MG63 (cell line): ENCODE measurements around the gene HPD. TPM values are rescaled to one million over a fixed set of nuclear protein-coding genes. Genes with fewer than 3 reads are reported as not detected.

Source experiments
- DNase-seq: peaks from one replicate; pipeline ENCODE4 v3.0.0-alpha.2; 2020
- H3K27me3 ChIP-seq: fragments of 250-450 bp; sonication (Bioruptor Pico); 2 replicates; pipeline ENCODE4 v1.5.1; 2020; ENCODE audit warnings: mild to moderate bottlenecking, moderate library complexity
- H3K36me3 ChIP-seq: fragments of 250-450 bp; sonication (Bioruptor Pico); 2 replicates; pipeline ENCODE4 v1.5.1; 2020; ENCODE audit warnings: mild to moderate bottlenecking, moderate library complexity
- H3K4me3 ChIP-seq: fragments of 250-450 bp; sonication (Bioruptor Pico); 2 replicates; pipeline ENCODE4 v1.5.1; 2020; ENCODE audit warnings: mild to moderate bottlenecking, moderate library complexity
- H3K9me3 ChIP-seq: fragments of 250-450 bp; sonication (Bioruptor Pico); 2 replicates; pipeline ENCODE4 v1.5.1; 2020; ENCODE audit warnings: mild to moderate bottlenecking, moderate library complexity
- total RNA-seq: library from RNA; depleted of rRNA; stranded (reverse); fragments of >200 nt; shearing (Covaris generic); gene quantifications from 2 replicates; pipeline ENCODE4 v1.2.3, GENCODE V29; 2014; ENCODE audit warnings: low replicate concordance

Gene HPD
- total RNA-seq, 1 experiment from 2014 or later: 0.56 TPM

- no peaks in the 10 kb centered on the region for H3K27me3 ChIP-seq
- no peak overlapping the region for H3K4me3 ChIP-seq
- no peaks in the 10 kb centered on the region for H3K9me3 ChIP-seq
- H3K36me3 ChIP-seq: peaks cover 62% of the 10 kb centered on the region
- no peak for DNase-seq
Measured at GRCh38 chr12:121823101-121823726, 35.4 kb downstream of the HPD start.

DNA sequence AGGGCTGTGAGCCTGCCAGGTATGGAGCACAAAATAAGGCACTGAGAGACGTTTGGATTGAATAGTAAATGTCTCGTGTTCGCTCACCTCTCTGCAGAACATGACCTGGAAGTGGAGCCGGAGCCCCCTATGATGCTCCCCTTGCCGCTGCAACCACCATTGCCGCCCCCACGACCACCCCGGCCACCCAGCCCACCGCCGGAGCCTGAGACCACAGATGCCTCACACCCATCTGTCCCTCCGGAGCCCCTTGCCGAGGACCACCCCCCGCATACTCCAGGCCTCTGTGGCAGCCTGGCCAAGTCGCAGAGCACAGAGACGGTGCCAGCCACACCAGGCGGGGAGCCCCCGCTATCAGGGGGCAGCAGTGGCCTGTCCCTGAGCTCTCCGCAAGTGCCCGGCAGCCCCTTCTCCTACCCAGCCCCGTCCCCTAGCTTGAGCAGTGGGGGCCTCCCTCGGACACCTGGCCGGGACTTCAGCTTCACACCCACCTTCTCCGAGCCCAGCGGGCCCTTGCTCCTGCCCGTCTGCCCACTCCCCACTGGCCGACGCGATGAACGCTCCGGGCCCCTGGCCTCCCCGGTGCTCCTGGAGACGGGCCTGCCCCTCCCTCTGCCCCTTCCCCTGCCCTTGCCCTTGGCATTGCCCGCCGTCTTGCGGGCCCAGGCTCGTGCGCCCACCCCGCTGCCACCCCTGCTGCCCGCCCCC is 36.1 kb downstream of the HPD start:
- peaks cover 62% of the 10 kb centered on the region for H3K36me3 ChIP-seq
- no peak for DNase-seq
- H3K9me3 ChIP-seq: no peaks in the 10 kb centered on the region
- no peaks in the 10 kb centered on the region for H3K27me3 ChIP-seq
- H3K4me3 ChIP-seq: no peak overlapping the region

DNA sequence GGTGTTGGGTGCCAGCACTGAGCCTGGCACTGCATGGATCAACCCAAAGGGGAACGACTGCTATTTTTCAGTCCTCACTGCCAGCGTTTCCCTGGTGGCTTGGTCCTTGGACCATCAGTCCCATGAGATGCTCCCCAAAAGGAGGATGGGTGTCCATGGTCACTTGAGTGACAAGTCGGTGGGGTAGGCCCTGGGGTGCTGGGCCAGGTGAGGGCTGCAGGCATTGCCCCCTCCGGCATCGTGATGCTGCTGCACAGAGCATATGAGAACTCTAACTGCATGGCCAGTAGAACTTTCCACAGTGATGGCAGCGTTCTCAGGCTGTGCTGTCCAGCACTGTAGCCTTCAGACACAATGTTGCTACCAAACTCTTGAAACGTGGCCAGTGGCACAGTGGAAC is 38.6 kb downstream of the HPD start:
- peaks cover 67% of the 10 kb centered on the region for H3K36me3 ChIP-seq
- DNase-seq: no peak
- H3K4me3 ChIP-seq: no peak overlapping the region
- no peaks in the 10 kb centered on the region for H3K9me3 ChIP-seq
- no peaks in the 10 kb centered on the region for H3K27me3 ChIP-seq

GRCh38 chr12:121819212-121819949 is 39.3 kb downstream of the HPD start:
- Histone ChIP-seq H3K4me3 (no peak overlapping the region), H3K9me3 (no peaks in the 10 kb centered on the region), H3K36me3 (peaks cover 74% of the 10 kb centered on the region), H3K27me3 (no peaks in the 10 kb centered on the region)
- no peak for DNase-seq

- Histone ChIP-seq H3K4me3 (no peak overlapping the region), H3K36me3 (peaks cover 76% of the 10 kb centered on the region)
- no peak for DNase-seq
Measured at GRCh38 chr12:121817648-121818043, 41.0 kb downstream of the HPD start.

DNA sequence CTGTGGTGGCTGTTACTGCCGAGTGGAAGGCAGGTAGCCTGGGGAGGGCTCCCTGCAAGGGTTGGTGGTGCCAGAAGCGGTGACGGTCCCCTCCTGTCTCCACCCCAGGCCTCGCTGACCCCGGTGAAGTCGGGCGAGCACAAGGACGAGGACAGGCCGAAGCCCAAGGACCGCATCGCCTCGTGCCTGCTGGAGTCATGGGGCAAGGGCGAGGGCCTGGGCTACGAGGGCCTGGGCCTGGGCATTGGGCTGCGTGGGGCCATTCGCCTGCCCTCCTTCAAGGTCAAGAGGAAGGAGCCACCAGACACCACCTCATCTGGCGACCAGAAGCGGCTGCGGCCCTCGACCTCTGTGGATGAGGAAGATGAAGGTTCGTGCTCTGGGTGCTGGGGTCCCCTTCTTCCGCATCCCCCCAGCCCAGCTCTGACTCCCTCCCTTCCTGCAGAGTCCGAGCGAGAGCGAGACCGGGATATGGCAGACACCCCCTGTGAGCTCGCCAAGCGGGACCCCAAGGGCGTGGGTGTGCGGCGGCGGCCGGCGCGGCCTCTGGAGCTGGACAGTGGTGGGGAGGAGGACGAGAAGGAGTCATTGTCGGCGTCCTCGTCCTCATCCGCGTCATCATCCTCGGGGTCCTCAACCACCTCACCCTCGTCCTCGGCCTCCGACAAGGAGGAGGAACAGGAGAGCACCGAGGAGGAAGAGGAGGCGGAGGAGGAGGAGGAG is 41.6 kb downstream of the HPD start:
- Histone ChIP-seq H3K9me3 (no peaks in the 10 kb centered on the region), H3K36me3 (peaks cover 76% of the 10 kb centered on the region), H3K4me3 (no peak overlapping the region), H3K27me3 (no peaks in the 10 kb centered on the region)
- DNase-seq: no peak

More at GRCh38 chr12:121817648-121818043, 41.0 kb downstream of the HPD start:
- Histone ChIP-seq H3K27me3 (no peaks in the 10 kb centered on the region), H3K9me3 (no peaks in the 10 kb centered on the region)

DNA sequence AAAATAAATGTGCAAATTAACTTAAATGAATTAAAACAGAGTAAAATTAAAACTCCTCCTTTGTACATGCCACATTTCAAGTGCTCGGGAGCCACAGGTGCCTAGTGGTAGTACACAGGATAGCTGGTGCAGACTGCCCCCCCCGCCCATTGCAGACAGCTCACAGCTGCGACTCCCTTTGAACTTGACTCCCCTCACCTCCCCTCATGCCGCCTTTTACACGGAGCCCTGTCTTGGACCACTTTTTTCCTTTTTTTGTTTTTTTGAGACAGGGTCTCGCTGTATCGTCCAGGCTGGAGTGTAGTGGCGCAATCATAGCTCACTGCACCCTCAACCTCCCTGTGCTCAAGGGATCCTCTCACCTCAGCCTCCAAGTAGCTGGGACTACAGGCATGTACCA is 43.4 kb downstream of the HPD start:
- Histone ChIP-seq H3K4me3 (no peak overlapping the region), H3K27me3 (no peaks in the 10 kb centered on the region), H3K9me3 (no peaks in the 10 kb centered on the region), H3K36me3 (peaks cover 80% of the 10 kb centered on the region)
- no peak for DNase-seq

DNA sequence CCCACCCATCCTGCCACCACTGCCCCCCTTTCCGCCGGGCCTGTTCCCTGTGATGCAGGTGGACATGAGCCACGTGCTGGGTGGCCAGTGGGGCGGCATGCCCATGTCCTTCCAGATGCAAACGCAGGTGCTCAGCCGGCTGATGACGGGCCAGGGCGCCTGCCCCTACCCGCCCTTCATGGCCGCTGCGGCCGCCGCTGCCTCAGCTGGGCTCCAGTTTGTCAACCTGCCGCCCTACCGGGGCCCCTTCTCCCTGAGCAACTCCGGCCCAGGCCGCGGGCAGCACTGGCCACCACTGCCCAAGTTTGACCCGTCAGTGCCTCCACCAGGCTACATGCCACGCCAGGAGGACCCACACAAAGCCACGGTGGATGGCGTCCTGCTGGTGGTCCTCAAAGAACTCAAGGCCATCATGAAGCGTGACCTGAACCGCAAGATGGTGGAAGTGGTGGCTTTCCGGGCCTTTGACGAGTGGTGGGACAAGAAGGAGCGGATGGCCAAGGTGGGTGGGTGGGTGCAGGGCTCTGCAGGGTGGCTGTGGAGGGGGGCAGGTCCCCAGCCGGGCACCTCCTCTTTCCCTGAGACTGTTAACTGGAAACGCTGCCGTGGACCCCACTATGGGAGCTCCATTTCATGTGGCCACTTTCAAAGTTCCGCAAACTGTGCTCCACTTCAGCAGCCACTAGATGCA is 44.1 kb downstream of the HPD start:
- Histone ChIP-seq H3K9me3 (no peaks in the 10 kb centered on the region), H3K27me3 (no peaks in the 10 kb centered on the region), H3K4me3 (no peak overlapping the region), H3K36me3 (peaks cover 74% of the 10 kb centered on the region)
- no peak for DNase-seq

DNA sequence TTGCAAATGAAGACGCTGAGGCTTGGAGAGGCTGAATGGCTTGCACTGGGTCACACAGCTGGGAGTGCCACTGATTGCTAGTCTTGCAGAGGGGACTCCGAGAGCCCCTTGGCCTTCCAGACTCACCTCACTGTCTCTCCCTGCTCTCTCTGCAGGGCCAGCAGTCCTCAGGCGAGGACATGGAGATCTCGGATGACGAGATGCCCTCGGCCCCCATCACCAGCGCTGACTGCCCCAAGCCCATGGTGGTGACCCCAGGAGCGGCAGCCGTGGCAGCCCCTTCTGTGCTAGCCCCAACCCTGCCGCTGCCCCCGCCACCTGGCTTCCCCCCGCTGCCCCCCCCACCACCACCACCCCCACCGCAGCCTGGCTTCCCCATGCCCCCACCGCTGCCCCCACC is 44.7 kb downstream of the HPD start:
- H3K9me3 ChIP-seq: no peaks in the 10 kb centered on the region
- DNase-seq: no peak
- H3K27me3 ChIP-seq: no peaks in the 10 kb centered on the region
- H3K36me3 ChIP-seq: peaks cover 75% of the 10 kb centered on the region
- H3K4me3 ChIP-seq: no peak overlapping the region

GRCh38 chr12:121812921-121813896 is 45.5 kb downstream of the HPD start:
- no peak overlapping the region for H3K4me3 ChIP-seq
- no peaks in the 10 kb centered on the region for H3K9me3 ChIP-seq
- DNase-seq: no peak
- peaks cover 78% of the 10 kb centered on the region for H3K36me3 ChIP-seq
- H3K27me3 ChIP-seq: no peaks in the 10 kb centered on the region

DNA sequence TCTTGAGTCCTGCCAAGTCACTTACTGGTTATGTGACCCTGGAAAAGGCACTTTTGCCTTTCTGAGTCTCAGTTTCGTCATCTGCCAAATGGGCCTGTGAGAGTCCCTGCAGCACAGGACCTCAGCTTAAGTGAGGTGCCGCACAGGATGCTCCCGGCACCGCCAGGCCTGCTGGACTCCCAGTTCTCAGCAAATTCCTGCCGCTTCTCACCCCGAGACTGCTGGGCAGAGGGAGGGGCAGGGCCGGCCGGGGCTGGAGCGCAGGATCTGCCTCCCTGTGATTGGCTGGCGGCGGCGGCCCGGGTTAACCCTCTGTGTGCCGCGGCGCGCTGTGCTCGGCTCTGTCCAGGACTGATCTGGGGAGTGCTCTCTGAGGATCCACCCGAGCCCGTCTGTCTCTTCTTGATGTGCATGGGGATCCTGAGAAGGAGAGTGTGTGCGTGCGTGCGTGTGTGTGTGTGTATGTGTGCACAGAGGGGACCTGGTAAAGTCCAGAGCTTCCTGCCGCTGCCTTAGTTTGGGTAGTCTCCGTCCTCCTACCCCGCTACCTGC is 46.3 kb downstream of the HPD start:
- H3K36me3 ChIP-seq: peaks cover 76% of the 10 kb centered on the region
- no peaks in the 10 kb centered on the region for H3K27me3 ChIP-seq
- H3K9me3 ChIP-seq: no peaks in the 10 kb centered on the region
- H3K4me3 ChIP-seq: peak overlapping the region; percentile 23
- no peak for DNase-seq

DNA sequence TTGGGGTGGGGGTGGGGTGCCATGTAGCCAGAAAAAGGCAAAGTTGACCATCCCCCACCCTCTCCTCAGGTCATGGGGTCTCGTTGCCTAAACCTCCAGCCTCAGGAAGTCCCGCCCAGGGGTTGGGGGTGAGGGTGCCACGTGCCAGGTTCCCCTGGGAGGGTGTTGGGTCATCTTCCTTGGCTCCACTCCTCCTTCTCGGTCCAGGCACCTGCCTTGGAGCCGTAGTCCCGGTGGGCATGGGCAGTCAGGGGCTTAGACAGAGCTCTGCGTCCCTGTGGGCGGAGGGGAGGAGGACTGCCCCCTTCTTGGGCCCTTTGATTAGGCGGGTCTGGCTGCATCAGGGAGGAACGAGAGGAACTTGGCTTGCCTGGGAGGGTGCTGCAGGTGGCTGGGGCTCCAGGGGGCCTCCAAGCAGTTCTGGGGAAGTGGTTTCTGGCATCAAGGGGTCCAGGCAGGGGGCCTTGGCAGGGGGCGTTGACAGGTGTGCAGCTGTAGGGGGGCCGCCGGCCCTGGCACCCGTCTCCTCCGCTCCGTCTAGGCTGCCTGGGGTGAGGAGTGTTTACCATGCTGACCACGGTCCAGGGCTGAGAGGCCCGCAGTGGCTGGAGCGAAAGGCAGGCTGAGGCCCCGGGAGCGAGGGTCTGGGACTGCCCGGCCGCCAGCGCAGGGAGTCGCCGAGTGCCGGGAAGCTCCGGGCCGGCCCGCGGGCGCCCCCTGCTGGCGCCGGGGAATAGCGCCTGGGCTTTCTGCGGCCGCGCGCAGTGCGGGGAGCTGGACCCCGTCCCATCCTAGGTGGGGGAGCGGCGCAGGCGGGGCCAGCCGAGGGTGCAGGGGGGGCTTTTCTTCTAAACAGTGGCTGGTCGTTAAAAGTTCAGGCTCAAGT is 47.0 kb downstream of the HPD start:
- no peaks in the 10 kb centered on the region for H3K27me3 ChIP-seq
- peak overlapping the region; percentile 23 for H3K4me3 ChIP-seq
- H3K9me3 ChIP-seq: no peaks in the 10 kb centered on the region
- peak; percentile 72 for DNase-seq
- peaks cover 76% of the 10 kb centered on the region for H3K36me3 ChIP-seq

DNA sequence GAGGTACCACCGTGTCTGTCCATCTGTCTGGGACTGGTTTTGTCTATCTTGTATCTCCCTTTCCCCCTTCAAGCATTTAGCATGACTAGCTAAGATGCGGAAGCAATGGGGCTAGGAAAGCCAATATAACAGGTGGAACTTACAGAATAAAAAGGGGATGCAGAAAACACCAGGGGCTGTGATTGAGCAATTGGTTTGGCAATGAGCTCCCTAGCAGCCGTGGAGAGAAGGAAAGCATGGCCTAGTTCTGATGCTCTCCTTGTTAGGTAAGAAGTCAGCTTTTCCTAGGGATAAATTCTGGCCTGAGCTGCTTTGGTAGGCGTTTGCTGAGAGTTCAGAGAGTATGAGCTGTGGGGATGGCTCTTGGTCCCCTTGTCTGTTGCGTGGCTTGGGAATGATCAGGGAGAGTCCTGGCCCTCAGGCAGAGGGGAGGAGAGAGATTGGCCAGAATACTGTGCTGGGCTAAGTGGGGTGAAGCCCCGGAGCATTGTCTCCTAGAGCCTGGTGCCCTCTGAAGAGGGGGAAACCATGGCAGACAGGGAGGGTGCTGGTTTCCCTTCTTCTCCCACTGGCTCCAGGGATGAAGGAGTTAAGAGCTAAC is 47.7 kb downstream of the HPD start:
- Histone ChIP-seq H3K36me3 (peaks cover 78% of the 10 kb centered on the region), H3K9me3 (no peaks in the 10 kb centered on the region), H3K27me3 (no peaks in the 10 kb centered on the region), H3K4me3 (no peak overlapping the region; the same call in 1 of the 2 replicates)
- DNase-seq: no peak

DNA sequence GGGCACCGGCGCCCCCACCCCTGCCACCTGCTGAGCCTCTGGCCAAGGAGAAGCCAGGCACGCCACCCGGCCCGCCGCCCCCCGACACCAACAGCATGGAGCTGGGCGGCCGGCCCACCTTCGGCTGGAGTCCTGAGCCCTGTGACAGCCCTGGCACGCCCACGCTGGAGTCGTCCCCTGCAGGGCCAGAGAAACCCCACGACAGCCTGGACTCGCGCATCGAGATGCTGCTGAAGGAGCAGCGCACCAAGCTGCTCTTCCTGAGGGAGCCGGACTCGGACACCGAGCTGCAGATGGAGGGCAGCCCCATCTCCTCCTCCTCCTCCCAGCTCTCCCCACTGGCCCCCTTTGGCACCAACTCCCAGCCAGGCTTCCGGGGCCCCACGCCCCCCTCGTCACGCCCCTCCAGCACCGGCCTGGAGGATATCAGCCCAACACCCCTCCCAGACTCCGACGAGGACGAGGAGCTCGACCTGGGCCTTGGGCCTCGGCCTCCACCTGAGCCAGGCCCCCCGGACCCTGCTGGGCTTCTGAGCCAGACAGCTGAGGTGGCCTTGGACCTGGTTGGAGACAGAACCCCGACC is 48.3 kb downstream of the HPD start:
- Histone ChIP-seq H3K4me3 (no peak overlapping the region), H3K9me3 (no peaks in the 10 kb centered on the region), H3K27me3 (no peaks in the 10 kb centered on the region), H3K36me3 (peaks cover 78% of the 10 kb centered on the region)
- no peak for DNase-seq
